ENCODE results near the gene COPS4. TPM values are rescaled to one million over a fixed set of nuclear protein-coding genes. Genes with fewer than 3 reads are reported as not detected.

COPS4 gene
- total and polyA plus RNA-seq, 10 of the 15 experiments (the other 5 are each of a cell fraction or from before 2014, with no cell fraction given), result 34.2 to 159 (median 66.7) TPM

GRCh38 chr4:83112678-83113428 lies 77.9 kb downstream of the COPS4 start (continued):
- TF ChIP-seq ZBTB4 (CRISPR knock-in tag; IDR thresholded peaks at IDR 0.05) (peak; percentile 1; the same call in 1 of the 2 replicates), PAX5 (IDR thresholded peaks at IDR 0.05; ENCODE audit: borderline replicate concordance, low read depth, low read length) (0 out of 2 replicates have a peak, but pooled peaks have one; percentile 48), FOS (IDR thresholded peaks at IDR 0.05; ENCODE audit: borderline replicate concordance, extremely low read depth, insufficient read length) (no peak), IRF3 (IDR thresholded peaks at IDR 0.05) (no peak), MTA2 (IDR thresholded peaks at IDR 0.05; ENCODE audit: low read depth) (0 out of 2 replicates have a peak, but pooled peaks have one; percentile 2), SUPT20H (IDR thresholded peaks at IDR 0.05; ENCODE audit: borderline replicate concordance, control insufficient read depth, low read depth, low read length) (no peak), CREB1 (IDR thresholded peaks at IDR 0.05; ENCODE audit: low read depth) (no peak), NBN (IDR thresholded peaks at IDR 0.05) (no peak), ATF2 (IDR thresholded peaks at IDR 0.05; ENCODE audit: low read length) (no peak), NR2C1 (IDR thresholded peaks at IDR 0.05) (0 out of 2 replicates have a peak, but pooled peaks have one; percentile 1), MYC (IDR thresholded peaks at IDR 0.05; ENCODE audit: insufficient read depth, insufficient read length, insufficient replicate concordance, low read length, severe bottlenecking) (no peak), EED (IDR thresholded peaks at IDR 0.05; ENCODE audit: low read depth) (peak; percentile 18; the same call in 1 of the 2 replicates), BHLHE40 (IDR thresholded peaks at IDR 0.05; ENCODE audit: borderline replicate concordance in 1 of 2, low read depth in 2 of 2, low read length in 1 of 2) (peak in 1 of 2 experiments; percentile 29; a peak in 1 of 4 replicates), POLR2A (IDR thresholded peaks at IDR 0.05; ENCODE audit: low read depth, low read length) (peak; percentile 57), ZNF687 (IDR thresholded peaks at IDR 0.05) (peak; percentile 56; the same call in 1 of the 2 replicates), ZBTB33 (IDR thresholded peaks at IDR 0.05) (no peak), FOXM1 (IDR thresholded peaks at IDR 0.05; ENCODE audit: low read depth, low read length) (0 out of 2 replicates have a peak, but pooled peaks have one; percentile 31)

Measured in GM12878 (cell line).